K562 (cell line): ENCODE measurements around the gene MYO1A.

ENCODE experiments used
- DNMT1 ChIP-seq: fragments of 450-650 bp; IDR thresholded peaks from 2 replicates; pipeline ENCODE4 v1.6.1; 2016; ENCODE audit warnings: antibody characterized with exemption, mild to moderate bottlenecking
- FOXJ3 ChIP-seq: sonication (generic); formaldehyde crosslinking; IDR thresholded peaks from 2 replicates; pipeline ENCODE4 v1.4.0; 2020; ENCODE audit warnings: mild to moderate bottlenecking, missing genetic modification reagents
- NFE2 ChIP-seq: IDR thresholded peaks from 2 replicates; pipeline ENCODE4 v1.6.1; 2014; ENCODE audit warnings: antibody characterized with exemption, low read depth
- SMAD4 ChIP-seq: fragments of 250-450 bp; sonication (Bioruptor Pico); conservative IDR thresholded peaks from 2 replicates; pipeline ENCODE4 v1.8.0; 2021; ENCODE audit warnings: inconsistent platforms, mild to moderate bottlenecking, moderate library complexity
- ZNF282 ChIP-seq: sonication (generic); formaldehyde crosslinking; IDR thresholded peaks from 2 replicates; pipeline ENCODE4 v1.8.1; 2023; ENCODE audit warnings: missing genetic modification reagents
- TF ChIP-seq, protein P1 (sequence below), 3 experiments: IDR thresholded peaks in 2 of 3; conservative IDR thresholded peaks in 1 of 3; 2 replicates each; pipeline ENCODE4 v1.5.1; 2011 to 2012; ENCODE audit warnings: low read length in 3 of 3, mild to moderate bottlenecking in 3 of 3, control low read depth in 2 of 3, improper control_type of control experiment in 1 of 3, inconsistent platforms in 1 of 3, low read depth in 1 of 3, mixed read lengths in 1 of 3, moderate library complexity in 1 of 3; ENCODE audit not compliant: insufficient read depth in 2 of 3

DNA sequence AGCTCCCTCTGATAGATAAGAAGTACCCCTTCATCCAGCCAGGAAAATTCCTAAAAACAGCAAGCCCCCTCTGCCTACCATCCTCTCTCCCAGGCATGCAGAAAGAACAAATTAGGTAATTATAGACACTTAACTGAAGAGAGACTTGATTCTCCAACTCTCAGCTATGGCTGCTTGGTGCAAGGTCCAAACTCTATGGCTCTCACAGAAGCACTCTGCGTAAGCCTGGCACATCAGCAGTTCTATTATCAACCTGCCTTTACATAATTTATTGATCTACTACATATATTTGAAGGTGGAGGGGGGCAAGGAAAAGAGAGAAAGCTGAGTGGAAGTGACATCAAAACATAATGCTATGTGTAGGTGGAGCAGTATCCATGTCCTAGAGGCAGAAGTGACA is 1.1 kb upstream of the MYO1A start:
- no peak for TF ChIP-seq SMAD4 (CRISPR knock-in tag)
- no peak for TF ChIP-seq DNMT1
- TF ChIP-seq NFE2: no peak
- TF ChIP-seq ZNF282 (CRISPR knock-in tag): no peak
- TF ChIP-seq, protein P1, sequence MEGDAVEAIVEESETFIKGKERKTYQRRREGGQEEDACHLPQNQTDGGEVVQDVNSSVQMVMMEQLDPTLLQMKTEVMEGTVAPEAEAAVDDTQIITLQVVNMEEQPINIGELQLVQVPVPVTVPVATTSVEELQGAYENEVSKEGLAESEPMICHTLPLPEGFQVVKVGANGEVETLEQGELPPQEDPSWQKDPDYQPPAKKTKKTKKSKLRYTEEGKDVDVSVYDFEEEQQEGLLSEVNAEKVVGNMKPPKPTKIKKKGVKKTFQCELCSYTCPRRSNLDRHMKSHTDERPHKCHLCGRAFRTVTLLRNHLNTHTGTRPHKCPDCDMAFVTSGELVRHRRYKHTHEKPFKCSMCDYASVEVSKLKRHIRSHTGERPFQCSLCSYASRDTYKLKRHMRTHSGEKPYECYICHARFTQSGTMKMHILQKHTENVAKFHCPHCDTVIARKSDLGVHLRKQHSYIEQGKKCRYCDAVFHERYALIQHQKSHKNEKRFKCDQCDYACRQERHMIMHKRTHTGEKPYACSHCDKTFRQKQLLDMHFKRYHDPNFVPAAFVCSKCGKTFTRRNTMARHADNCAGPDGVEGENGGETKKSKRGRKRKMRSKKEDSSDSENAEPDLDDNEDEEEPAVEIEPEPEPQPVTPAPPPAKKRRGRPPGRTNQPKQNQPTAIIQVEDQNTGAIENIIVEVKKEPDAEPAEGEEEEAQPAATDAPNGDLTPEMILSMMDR (IDR thresholded peaks at IDR 0.05 in 2 of 3, conservative IDR thresholded peaks at IDR 0.05 in 1 of 3; ENCODE audit: insufficient read depth in 2 of 3, low read depth in 1 of 3, low read length in 3 of 3): no peak
- TF ChIP-seq FOXJ3 (CRISPR knock-in tag): no peak
